NCI-H2107 treated with DMSO at 0.1 percent for 48 hours (cell line): ENCODE data around the gene PHOSPHO2.

ENCODE experiments used
- DNase-seq: peaks from one replicate; lab custom pipeline; 2025; ENCODE audit not compliant: unreplicated experiment; lab: John Stamatoyannopoulos, UW

The PHOSPHO2 gene

DNA sequence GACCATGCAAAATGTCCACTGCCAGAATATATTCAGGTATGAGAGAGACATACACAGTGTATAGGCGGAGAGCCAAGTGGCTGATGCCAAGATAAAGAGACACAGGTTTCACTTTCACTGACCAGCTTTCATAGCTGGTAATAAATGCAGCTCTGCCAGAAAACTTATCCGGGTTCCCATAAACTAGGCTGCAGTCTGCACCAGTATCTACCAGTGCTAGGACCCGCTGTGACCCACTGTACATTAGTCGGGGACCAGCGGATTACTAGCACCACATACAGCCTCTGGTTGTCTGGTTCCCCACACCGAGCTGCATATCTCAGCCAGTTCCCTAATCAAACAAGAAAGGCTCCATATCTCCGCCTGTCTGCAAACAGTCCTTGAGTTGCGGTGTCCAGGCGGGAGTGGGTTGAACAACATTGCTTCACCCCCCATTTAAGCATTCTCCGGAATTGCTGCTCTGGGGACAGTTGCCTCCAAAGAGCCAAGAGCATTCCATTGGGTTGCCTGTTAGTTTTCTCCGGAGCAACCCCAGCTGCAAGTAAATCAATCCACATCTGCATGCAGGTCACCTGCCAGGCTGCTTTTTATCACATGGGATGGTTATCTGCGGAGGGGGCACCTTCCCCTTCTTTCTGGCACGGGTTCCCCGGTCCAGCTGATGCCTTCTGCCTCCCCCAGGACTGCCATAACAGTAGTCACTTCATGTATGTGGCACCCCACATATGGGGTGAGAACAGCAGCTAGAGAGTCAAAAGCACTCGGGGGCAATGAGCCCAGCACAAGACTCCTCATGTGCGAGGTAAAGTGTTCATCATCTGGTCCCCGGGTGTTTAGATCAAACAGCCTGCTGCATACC, 21.3 kb downstream of the PHOSPHO2 start:
- DNase-seq, result no peak

DNA sequence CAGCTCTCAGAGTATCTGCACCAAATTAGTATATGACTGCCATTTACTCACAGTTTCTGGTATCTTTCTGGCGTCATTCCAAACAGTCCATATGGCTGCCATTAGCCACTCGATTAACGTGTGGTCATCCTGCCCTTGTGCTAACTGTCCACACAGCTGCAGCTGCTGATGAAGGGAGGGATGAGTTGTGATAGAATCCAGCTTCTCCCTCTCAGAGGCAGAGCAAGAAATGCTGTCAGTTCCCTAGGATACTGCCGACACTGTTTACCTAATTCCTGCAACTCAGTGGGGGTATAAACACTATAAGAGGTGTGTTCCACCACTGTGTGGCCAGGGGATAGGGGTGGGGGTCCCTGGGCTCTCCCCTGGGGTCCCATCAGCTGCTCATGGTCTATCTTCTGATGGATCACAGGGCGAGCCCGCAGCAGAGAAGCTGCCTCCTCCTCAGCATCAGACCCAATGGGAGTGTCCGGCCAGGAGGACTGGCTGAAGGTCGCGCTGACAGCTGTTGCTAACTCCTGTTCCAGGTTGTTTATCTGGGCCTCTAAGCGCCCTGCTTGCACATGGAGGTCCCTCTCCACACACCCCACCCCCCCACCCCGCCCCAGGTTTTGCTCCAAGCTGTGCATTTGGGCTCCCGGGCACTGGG, 22.1 kb downstream of the PHOSPHO2 start:
- DNase-seq, result no peak

DNA sequence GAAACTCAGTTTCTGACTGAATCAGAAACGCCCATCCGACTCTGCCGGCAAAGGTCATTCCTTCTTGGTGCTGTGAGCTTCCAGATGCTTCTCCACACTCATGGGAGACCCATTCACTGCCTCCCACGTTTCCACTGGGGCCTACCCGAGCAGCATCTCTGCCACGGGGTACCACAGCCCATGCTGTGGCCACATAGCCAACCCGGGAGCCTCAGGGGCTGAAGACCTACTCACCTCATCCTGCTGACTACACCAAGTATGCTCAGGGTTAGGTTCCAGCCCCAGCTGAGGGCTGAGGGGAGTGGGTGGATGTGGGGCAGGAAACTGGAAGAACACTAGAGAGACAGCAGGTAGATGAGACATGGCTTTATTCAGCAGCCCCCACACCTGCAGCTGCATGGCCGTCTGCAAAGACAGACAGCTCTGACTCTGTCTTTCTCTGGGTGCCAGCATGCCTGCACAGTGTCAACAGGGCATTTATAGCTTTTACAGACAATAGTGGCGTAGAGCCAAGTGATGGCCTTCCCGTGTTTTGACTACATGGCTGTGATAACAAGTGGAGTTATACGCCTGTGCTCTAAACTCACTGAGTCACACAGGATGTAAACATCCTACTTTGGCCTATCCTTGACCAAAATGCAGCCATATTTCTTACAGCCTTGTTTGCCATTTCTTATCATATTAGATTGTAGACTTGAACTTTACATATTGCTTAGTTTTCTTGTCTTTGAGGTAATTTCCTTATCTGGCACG, 22.8 kb downstream of the PHOSPHO2 start:
- no peak for DNase-seq

- DNase-seq, result no peak
These were observed 23.4 kb downstream of the PHOSPHO2 start for GRCh38 chr2:169717691-169718063.

DNA sequence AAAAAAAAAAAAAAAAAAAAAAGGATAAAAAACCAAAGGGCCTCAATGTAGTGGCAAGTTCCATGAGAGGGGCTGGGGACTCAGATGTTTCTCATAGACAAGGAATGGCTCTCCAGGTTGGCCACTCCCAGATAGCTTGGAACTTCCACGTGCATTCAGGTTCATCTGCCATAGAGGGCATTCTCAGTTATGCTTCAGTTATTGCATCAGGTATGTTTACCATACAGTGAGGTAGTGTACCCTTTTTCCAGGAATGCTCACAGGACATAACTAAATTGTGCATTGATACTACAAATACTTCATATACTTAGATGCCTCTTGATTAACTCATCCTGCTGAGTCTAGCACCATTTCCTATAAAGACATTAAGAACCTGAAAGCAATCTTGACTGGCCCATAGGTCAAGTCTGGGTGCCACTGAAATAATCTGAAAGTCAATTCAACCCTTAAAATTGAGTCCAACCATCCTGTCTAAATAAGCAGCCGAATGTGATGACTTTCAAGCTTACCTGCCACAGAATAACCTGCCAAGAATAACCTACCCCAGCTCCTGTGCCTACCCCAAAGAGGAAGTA, 24.7 kb downstream of the PHOSPHO2 start:
- DNase-seq, result no peak

- no peak for DNase-seq
These were observed 26.7 kb downstream of the PHOSPHO2 start for GRCh38 chr2:169721016-169721415.

- DNase-seq, result no peak
These were observed 32.8 kb downstream of the PHOSPHO2 start for GRCh38 chr2:169727065-169727464.

DNA sequence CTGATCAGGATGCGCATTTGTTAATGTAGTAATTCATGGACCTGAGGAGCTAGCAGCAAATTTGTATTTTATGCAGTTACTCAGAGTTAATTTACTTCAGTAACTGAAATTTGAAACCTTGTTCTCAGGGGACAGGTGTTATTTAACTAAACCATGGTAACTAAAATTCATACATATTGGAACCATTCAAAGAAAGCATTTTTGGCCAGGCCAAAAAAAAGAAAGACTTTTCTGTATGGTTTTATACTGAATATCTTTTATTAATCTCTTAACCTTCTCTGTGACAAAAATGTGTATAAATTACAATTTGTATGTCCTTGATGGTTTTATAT, 35.0 kb downstream of the PHOSPHO2 start:
- DNase-seq, result no peak

DNA sequence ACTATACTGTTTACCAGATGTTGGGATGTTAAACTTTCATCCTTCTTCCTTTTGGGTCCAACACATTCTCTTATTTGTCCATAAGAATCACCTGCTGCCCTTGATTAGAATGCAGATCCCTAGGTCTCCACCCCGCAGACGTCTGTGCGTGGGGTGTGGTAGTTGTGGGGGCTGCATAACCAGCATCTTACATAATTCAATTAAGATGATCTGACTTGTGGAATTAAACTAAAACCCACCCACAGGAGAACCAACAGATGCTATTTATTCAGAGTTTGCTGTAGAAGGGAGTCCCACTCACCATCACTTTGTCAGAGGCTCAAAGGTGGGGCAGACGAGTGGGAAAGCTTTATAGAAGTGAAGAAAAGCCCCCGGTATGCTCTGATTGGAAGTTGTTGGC, 37.8 kb downstream of the PHOSPHO2 start:
- DNase-seq, result no peak

DNA sequence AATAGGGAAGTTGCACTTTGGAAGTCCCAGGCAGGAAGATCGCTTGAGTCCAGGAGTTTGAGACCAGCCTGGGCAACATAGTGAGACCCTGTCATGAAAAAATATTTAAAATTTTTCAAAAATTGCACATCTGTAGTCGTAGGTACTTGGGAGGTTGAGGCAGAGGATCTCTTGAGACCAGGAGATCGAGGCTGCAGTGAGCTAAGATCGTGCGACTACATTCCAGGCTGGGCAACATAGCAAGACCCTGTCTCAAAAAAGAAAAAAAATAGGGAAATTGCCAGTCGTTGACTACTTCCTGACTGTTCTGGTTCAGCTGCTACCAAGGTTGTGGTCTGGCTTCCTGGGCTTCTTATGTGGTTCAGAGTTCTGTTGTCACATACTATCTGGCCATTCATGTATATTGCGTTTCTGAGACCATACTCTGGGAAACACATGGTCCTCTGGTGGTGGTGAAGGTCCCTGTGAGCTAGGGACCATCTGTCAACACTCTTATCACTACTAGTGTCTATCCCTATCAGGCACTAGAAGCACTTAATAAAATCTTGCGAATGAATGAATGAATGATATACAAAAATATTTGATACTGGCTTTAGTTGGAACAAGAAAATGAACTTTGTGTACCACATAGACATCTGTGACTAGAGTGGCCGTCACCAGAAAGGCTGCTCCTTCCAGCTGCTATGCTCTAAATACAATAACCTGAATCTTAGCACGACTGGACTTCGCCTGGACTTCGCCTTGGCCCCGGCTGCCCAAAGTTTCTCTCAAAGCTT, 38.5 kb downstream of the PHOSPHO2 start:
- DNase-seq, result no peak

- DNase-seq, result no peak
These were observed 40.0 kb downstream of the PHOSPHO2 start for GRCh38 chr2:169734169-169734847.

GRCh38 chr2:169735623-169736022, 41.4 kb downstream of the PHOSPHO2 start:
- DNase-seq, result no peak

DNA sequence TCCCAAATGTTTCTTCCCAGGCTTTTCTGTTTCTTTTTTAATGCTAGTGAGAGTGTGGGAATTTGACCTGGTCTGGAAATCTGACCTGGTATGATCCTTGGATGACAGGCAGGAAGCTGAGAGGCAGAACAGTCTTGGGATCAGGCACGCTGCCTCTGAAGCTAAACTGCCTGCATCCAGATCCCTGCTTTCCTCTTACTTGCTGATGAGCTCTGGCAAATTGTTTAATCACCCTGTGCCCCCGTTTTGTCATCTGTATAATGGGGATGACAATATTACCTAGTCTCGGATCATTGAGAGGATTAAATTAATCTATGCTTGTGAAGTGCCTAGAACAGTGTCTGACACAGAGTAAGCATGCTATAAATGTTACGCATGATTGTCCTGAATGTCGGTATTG, 42.6 kb downstream of the PHOSPHO2 start:
- no peak for DNase-seq

- DNase-seq, result no peak
These were observed 44.4 kb downstream of the PHOSPHO2 start for GRCh38 chr2:169738566-169739229.

DNA sequence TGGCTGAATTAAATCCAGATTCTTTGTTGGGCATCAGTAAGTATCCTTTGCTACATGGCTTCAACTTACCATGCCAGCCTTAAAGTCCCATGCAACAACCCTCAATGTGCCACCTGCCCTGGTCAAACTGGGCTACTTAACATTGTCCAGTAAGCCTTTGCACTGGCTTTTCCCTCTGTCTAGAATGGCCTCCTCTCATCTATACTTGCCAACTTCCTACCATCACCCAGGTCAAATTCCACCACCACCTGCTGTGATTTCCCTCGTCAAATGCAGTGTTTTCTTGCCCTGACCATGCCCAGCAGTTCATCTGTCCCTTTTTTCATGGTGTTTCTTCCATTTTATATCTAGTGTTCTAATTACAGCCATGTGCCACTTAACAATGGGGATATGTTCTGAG, 45.1 kb downstream of the PHOSPHO2 start:
- no peak for DNase-seq

GRCh38 chr2:169743549-169743948, 49.3 kb downstream of the PHOSPHO2 start:
- no peak for DNase-seq

- no peak for DNase-seq
These were observed 52.0 kb downstream of the PHOSPHO2 start for GRCh38 chr2:169746240-169746639.

DNA sequence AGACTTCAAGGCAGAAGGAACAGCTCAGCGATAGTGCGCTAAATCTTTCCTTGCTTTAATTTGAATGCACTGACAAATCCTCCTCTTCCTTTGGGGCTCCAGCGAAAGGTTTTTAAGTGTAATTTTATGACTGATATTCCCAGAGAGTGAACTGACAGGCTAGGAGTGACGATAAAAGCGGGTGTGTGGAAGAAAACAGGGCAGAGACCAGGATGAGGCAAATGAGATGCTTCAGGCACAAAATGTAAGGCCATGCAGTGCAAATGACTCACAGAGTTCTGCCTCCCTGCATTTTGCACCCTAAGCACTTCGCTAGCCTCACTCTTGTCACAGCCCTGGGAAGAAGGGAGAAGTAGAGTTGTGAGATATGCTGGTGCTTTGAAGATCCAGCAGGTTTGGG, 54.0 kb downstream of the PHOSPHO2 start:
- no peak for DNase-seq
